Dedifferentiated amniotic fluid mesenchymal stem cell (primary cell): ENCODE measurements around the gene C7.
"Not testable (repeated sequence)": the region's sequence is repeated elsewhere in the genome, so short reads cannot be mapped to it uniquely, and the experiment has no call there.

Experiments used
- DNase-seq: peaks from one replicate; pipeline ENCODE4 v3.0.0-alpha.2; 2016; ENCODE audit errors: extremely low spot score

The C7 gene

DNA sequence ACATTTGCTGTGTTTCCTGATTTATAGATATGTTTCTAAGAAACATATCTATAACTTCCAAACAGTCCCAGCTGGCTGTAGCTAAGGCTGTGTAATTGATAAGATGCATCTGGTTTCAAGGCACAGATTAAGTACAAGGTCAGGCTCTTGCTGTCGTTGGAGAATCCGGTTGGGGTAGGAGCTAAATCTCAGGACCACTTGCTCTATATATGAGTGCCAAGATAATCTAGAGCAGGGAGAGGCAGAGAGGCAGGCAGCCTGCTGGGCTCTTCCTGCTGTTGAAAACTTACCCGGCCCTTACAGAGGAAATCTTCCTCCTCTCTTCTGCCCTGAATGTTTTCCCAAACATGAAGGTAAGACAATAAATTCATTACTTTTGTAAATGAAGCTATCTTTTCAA, at the start of gene C7:
C7 (plus strand) TSS at position 234 of the 400 bp plus-strand sequence; CDS start at position 348, 114 bp downstream.
- no peak for DNase-seq

DNA sequence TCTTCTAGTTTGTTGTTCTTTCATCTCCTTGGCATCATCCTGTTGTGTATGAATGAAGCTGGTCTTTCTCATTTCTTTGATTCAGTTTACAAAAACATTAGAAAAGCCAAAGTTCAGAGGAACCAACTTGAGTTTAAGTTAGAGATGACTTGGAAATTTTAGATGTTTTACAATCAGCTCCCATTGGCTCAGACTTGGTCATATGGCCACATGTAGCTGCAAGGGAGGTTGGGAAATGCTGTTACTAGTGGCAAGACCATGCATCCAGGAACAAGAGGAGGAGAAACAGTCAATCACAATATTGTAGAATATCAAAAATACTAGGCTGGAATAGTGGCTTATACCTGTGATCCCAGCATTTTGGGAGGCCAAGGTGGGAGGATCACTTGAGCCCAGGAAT, 48.6 kb upstream of the C7 start:
- no peak for DNase-seq

DNA sequence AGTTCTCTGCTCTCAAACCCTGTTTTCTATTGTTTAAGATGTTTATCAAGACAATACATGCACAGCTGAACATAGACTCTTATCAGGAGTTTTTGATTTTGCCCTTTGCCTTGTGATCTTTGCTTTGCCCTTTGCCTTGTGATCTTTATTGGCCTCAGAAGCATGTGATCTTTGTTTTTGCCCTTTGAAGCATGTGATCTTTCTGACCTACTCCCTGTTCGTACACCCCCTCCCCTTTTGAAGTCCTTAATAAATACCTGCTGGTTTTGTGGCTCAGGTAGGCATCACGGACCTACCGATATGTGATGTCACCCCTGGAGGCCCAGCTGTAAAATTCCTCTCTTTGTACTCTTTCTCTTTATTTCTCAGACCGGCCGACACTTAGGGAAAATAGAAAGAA, 44.3 kb upstream of the C7 start:
- DNase-seq: not testable (repeated sequence)

DNA sequence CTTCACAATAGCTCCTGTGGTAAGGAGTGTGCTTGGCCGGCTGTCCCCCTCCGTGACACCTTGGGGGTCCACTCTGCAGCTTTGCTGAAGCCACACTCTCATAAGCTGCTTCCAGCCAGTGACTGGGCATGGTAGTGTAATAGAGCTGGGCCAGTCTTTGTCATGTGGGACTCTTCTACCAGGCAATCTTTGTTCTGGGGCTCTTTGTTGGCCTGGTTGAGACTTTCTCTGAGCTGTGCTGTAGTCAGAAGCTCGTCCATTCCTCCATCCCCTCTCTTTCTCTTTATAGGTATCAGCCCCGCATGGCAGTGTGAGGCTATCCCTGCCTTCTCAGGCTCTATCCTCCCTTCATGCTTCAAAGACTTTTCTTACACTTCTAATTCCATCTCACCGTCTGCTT, 42.5 kb upstream of the C7 start:
- no peak for DNase-seq

DNA sequence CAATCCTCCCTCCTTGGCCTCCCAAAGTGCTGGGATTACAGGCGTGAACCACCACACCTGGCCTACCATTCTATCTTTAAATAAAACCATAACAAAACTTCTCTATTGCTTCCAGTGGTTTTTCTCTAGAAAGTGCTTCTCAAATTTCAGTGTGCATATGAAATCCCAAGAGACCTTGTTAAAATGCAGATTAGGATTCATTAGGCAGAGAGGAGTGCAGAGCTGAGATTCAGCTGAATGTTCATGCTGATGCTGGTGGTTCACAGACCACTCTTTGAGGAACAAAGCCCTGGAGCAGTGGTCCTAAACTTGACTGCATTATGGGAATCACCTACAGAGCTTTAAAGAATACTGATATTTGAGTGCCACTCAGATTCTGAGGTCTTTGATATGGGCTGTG, 39.9 kb upstream of the C7 start:
- no peak for DNase-seq

DNA sequence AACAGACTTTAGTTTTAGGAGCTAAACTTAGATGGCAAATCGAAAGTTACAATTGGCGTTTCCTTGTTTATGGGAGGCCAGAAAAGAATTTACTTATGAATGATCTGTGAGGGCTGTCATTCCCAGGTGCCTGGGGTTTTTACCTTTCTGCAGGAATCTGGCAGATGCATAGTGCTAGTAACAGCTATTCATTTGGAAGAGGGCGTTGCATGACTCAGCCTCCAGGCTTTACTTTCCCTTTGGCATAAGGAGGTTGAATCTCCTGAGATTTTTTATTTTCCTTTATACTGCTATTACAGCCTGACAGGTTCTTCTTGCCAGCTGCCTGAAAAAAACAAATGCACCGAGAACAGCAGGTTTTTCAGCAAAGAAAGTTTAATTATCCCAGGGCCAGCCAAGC, 38.1 kb upstream of the C7 start:
- DNase-seq: no peak

DNA sequence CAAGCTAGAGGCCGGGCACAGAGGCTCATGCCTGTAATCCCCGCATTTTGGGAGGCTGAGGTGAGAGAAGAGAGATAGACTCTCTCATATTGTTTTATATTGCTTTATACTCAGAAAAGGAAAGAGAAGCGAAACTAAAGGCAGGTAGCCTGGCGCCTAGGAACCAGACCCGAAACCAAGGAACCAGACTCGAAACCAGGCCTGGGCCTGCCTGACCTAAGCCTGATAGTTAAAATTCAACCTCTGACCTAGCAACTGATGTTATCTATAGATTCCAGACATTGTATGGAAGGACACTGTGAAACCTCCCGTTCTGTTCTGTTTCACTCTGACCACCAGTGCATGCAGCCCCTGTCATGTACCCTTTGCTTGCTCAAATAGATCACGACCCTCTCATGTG, 37.0 kb upstream of the C7 start:
- DNase-seq: not testable (repeated sequence)

DNA sequence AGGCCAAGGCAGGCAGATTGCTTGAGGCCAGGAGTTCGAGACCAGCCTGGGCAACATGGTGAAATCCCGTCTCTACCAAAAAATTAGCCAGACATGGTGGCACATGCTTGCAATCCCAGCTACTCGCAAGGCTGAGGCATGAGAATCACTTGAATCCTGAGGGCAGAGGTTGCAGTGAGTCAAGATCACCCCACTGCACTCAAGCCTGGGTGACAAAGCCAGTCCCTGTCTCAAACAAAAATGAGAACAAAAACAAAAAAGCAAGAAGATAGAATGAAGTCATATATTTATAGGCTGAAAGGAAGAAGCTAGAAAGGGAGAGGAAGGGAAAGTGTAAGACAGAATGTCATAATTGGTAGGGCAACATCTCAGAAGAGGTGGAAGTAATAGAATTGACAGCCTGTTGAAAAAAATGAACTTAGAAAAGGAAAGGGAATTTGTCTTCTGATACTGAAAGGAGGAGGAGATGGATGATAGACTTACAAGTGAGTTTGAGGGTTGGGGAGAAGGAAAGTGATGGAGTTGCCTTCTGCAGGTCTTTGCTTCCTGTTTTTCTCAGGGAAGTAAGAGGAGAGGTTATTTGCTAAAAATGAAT, 35.9 kb upstream of the C7 start:
- no peak for DNase-seq

DNA sequence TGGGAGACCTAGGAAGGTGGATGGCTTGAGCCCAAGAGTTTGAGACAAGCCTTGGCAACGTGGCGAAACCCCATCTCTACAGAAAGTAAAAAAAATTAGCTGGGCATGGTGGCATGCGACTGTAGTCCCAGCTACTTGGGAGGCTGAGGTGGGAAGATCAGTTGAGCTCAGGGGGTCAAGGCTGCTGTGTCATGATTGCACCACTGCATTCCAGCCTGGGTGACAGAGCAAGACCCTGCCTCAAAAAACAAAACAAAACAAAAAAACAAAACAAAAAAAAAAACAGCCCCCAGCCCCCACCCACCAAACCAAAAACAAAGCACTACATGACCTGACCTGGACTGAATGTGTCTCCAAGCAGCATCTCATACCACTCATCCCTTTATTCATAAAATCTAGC, 33.3 kb upstream of the C7 start:
- DNase-seq: no peak

DNA sequence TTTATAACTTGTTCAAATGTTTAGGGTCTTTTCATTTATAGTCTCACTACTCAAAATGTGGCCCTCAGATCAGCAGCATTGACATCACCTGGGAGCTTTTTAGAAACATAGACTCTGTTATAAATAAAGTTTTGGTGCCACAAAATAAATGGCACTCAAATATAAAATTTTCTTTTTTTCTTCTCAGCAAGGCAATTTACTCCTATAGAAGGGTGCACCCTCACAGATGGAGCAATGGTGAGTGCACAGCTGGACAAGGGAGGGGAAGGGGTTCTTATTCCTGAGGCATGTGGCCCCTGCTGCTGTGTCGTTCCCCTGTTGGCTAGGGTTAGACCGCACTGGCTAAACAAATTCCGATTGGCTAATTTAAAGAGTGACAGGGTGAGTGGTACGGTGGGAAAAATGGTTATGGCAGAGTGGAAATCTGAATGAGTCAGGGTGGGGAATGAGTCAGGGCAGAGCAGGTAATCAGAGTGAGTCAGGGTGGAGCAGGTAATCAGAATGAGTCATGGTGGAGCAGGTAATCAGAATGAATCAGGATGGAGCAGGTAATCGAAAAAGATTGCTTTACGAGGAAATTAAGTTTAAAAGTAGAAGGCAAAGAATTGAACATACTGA, 31.8 kb upstream of the C7 start:
- DNase-seq: no peak

DNA sequence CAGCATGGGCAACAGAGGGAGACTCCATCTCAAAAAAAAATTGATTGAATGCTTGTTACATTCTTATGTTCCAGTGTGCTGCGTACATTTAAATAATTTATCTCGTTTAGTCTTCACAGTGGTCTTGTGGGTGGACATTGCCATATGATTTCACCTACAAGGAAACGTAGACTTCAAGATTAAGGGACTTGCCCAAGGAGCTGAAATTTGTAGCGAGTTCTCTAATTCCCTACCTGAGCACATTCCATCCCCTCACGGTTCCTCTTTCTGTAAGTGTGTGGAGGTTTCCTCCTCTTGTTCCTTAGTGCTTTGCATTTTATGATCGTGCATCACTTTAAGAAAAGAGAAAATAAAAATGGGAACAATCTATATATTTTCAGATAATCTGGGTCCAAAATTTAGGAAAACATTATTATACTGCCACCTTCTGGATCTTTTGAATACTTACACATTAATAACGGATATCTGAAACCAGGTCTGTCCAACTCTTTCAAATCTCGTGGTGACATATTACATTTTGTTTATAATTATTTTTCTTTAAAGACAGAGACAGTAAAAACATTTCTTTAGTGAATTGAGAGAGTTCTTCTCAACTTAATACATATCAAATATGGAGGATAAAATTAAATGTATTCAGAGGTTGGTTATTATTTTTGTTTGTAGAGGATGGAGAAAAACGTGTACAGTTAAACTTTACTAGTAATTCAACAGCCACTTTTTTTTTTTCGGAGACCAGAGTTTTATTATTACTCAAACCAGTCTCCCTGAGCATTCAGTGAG, 29.9 kb upstream of the C7 start:
- DNase-seq: peak; percentile 61

DNA sequence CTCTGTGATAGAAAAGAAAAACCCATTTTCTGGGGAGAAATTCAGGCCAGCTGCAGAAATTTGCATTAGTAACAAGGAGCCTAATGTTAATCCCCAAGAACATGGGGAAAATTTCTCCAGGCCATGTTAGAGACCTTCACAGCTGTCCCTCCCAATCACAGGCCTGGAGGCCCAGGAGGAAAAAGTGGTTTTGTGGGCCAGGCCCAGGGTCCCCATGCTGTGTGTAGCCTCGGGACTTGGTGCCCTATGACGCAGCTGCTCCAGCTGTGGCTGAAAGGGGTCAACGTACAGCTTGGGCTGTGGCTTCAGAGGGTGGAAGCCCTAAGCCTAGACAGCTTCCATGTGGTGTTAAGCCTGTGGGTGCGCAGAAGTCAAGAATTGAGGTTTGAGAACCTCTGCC, 27.0 kb upstream of the C7 start:
- DNase-seq: no peak

DNA sequence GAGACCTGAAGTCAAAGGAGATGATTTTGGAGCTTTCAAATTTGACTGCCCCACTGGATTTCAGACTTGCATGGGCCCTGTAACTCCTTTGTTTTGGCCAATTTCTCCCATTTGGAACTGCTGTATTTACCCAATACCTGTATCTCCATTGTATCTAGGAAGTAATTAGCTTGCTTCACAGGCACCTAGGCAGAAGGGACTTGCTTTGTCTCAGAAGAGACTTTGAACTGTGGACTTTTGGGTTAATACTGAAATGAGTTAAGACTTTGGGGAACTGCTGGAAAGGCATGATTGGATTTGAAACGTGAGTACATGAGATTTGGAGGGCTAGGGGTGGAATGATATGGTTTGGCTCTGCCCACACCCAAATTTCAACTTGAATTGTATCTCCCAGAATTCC, 26.2 kb upstream of the C7 start:
- DNase-seq: not testable (repeated sequence)

DNA sequence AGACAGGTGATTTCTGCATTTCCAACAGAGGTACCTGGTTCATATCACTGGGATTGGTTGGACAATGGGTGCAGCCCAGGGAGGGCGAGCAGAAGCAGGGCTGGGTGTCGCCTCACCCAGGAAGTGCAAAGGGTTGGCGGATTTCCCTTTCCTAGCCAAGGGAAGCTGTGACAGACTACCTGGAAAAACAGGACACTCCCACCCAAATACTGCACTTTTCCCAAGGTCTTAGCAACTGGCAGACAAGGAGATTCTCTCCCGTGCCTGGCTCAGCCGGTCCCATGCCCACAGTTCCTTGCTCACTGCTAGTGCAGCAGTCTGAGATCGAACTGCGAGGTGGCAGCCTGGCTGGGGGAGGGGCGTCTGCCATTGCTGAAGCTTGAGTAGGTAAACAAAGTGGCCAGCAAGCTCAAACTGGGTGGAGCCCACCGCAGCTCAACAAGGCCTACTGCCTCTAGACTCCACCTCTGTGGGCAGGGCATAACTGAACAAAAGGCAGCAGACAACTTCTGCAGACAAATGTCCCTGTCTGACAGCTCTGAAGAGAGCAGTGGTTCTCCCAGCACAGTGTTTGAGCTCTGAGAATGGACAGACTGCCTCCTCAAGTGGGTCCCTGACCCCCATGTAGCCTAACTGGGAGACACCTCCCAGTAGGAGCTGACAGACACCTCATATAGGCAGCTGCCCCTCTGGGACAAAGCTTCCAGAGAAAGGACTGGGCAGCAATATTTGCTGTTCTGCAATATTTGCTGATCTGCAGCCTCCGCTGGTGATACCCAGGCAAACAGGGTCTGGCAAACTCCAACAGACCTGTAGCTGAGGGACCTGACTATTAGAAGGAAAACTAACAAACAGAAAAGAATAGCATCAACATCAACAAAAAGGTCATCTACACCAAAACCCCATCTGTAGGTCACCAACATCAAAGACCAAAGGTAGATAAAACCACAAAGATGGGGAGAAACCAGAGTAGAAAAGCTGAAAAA, 13.6 kb upstream of the C7 start:
- not testable (repeated sequence) for DNase-seq

DNA sequence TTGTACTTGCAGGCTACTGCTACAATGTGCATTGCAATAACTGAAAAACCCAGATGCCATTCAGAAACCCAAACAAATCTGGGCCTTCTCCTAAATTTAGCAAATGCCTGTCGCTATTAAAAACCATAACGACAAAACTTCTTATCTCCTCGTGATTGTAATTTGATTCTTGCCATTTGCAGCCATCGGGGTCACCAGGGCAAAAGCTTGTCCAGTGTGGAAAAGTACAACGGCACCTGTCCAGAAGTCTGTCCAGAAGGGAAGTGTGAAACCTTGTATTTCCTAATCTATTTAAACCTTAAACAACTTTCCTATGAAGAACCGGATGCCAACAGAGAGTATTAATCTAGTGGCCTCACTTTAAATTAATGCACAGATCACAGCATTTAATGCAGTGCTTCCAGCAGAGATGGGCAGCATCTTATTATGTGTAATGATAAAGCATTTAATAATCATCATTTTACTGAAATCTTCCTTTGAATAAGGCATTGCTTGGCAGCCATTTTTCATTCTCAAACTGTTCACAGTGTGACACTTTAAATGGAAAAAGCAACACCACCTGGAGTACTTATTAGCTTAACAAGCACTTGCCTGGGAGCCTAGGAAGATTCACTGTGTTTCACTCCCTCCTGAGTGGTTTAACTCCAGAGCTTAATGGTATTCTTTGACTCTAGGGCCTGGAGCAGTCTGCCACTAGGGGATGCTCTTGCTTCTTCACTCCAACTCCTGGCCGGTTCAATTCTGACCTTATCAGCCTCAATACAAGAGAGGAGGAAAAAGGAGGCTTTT, 4.9 kb upstream of the C7 start:
- DNase-seq: peak; percentile 71

DNA sequence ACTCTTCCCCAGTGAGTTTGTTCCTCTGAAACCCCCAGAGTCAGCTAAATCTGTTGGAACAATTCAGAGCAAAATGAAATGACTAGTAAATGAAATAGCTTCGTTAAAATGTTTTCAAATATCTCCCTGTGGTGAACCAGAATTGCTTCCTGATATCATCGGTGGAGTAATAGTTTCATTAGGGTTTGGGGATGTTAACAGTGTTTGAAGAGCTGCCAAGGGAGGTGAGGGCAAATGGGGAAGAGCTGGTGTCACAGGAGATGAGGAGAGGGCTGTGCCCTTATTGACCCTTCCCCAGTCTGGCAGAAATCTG, 4.3 kb upstream of the C7 start:
- DNase-seq: no peak

DNA sequence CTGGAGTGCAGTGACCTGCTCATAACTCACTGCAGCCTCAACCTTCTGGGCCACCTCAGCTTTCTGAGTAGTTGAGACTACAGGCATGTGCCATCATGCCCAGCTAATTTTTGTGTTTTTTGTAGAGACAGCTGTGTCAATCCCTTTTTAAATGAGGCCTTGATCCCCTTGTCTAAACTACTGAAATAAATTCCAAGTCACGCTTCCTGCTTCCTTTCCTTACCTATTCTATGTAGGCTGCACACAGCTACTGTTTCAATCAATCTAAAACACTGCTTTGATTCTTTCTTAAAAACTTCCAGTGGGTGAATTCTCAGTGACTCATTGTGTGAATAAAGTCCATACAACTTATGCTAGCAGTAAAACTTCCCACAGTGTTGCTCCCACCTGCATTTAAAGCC, 2.9 kb upstream of the C7 start:
- DNase-seq: no peak

DNA sequence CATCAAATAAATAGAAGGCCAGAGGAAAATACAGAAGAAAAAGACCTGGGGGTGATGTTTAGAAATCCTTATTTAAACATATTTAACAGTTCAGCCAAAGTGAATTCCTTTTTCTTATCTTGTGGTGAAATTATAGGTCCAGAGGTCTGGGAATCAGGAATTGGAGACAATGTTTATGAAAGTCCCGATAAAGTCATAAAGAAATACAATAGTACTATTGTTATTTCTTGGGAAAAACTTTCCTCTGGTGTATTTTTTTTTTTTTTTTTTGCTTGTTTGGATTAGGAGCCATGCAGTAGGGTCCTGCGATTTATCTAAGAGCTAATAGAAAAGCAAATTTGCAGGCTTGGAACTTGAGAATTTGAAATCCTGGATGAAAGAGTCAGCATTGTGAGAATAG, 426 bp downstream of the C7 start:
- no peak for DNase-seq

DNA sequence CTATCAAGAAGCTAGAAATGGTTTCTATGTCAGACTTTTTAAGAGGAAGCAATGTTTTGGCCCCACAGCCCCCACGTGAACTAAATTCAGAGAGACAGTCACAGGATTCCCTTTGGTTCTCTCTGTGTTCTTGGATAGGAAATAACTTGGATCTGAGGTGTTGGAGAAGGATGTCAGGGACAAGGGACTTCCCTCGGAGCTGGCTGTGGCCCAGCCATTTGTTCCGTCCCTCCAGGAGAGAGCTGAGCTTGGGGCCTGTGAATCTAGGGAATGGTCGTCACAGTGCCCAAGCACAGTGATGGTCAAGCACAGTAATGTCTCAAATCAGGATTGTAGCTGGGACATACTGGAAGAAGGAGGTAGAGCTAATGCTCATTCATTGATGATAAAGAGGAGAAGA, 2.0 kb downstream of the C7 start:
- DNase-seq: no peak

DNA sequence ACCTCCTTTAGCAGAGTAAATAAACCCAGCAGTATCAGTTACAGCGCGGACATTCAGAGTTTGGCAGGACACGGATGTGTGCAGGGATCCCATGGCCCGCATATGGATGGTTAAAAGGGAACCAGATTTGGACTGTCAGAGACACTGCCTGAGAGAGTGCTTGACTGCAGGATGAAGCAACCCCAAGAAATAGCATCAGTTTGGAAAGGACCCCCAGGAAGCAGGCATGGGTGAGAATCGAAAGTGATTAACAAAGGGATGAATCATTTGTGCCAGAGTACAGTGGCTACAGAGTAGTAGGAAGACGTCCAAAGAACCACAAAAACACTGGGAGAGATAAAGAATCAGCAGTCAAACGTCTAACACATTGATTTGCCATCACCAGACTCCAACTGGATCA, 5.5 kb downstream of the C7 start:
- DNase-seq: no peak

DNA sequence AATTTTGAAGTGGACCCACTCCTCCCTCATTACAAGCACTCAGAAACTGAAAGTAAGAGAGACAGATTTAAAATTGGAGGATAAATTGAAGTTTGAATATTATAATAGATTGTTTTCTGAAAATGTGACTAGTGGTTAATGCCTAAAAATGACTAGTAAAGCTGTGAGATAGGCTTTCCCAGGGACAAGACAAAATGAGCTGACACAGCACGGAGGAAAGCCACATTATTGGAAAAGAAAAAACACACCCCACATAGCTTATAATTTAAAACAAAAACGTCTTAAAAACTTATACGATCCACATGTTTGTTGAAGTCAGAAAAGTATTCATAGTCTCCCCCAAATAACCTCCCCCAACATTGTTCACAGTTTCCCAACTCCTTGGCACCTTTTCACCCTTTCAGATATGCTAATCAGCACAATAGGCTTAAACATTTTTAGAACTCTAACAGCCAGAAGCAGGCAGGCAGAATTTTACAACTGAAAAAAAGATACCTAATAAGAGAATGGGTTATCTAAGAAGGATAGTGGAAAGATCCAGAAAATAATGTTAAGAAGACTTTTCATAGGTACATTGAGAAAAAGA, 6.1 kb downstream of the C7 start:
- DNase-seq: no peak
